Muscle layer of duodenum (tissue), 2 donors: ENCODE data around the gene TLX1.

Source experiments
- H3K27ac ChIP-seq: one replicate; pipeline ENCODE4 v1.7.0; 2013; ENCODE audit warnings: mild to moderate bottlenecking, low read length
- H3K27me3 ChIP-seq: one replicate; pipeline ENCODE4 v1.7.0; 2013; ENCODE audit warnings: low read depth, mild to moderate bottlenecking, control low read depth, low read length
- H3K36me3 ChIP-seq, 2 donors: one replicate each; pipeline ENCODE4 v1.7.0; 2013; ENCODE audit warnings: low read length in 2 of 2, control low read depth in 1 of 2, mild to moderate bottlenecking in 1 of 2; ENCODE audit not compliant: insufficient read depth in 2 of 2, control insufficient read depth in 1 of 2
- H3K4me1 ChIP-seq, 2 donors: one replicate each; pipeline ENCODE4 v1.7.0; 2013; ENCODE audit warnings: low read length in 2 of 2, mild to moderate bottlenecking in 2 of 2, control low read depth in 1 of 2, moderate library complexity in 1 of 2; ENCODE audit not compliant: insufficient read depth in 2 of 2, control insufficient read depth in 1 of 2
- H3K4me3 ChIP-seq, 2 donors: one replicate each; pipeline ENCODE4 v1.7.0; 2013; ENCODE audit warnings: low read length in 2 of 2, low read depth in 1 of 2, mild to moderate bottlenecking in 1 of 2
- H3K9me3 ChIP-seq, 2 donors: one replicate each; pipeline ENCODE4 v1.7.0; 2013; ENCODE audit warnings: low read length in 2 of 2, control low read depth in 1 of 2, mild to moderate bottlenecking in 1 of 2; ENCODE audit not compliant: control insufficient read depth in 1 of 2
- donor health status: healthy.

Gene TLX1

DNA sequence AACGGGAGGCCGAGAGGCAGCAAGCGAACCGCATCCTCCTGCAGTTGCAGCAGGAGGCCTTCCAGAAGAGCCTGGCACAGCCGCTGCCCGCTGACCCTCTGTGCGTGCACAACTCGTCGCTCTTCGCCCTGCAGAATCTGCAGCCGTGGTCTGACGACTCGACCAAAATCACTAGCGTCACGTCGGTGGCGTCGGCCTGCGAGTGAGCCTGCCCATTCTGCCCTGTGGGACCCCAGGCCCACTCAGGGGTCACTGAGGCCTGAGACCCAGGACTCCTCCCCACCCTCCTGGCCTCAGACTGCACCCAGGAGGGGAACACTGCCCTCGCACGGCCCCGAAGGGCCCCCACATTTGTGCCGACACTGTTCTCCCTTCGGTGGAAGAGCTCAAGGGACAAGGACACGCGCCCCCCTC is 5.6 kb downstream of the TLX1 start:
- no peaks in the 10 kb centered on the region for H3K36me3 ChIP-seq
- peaks cover 95% of the 10 kb centered on the region for H3K27me3 ChIP-seq
- no peaks in the 10 kb centered on the region for H3K9me3 ChIP-seq
- H3K27ac ChIP-seq, result no peak overlapping the region
- H3K4me1 ChIP-seq, result peaks cover 0 to 51% of the 10 kb centered on the region in 2 donors
- no peak overlapping the region for H3K4me3 ChIP-seq

- Histone ChIP-seq H3K4me1 (peaks cover 0 to 48% of the 10 kb centered on the region in 2 donors), H3K4me3 (no peak overlapping the region), H3K36me3 (no peaks in the 10 kb centered on the region), H3K9me3 (no peaks in the 10 kb centered on the region), H3K27ac (no peak overlapping the region), H3K27me3 (peaks cover 96% of the 10 kb centered on the region)
Measured at GRCh38 chr10:101137271-101137670, 6.2 kb downstream of the TLX1 start.

- Histone ChIP-seq H3K9me3 (no peaks in the 10 kb centered on the region), H3K4me3 (no peak overlapping the region), H3K27me3 (peaks cover 93% of the 10 kb centered on the region), H3K4me1 (peaks cover 0 to 42% of the 10 kb centered on the region in 2 donors), H3K27ac (no peak overlapping the region), H3K36me3 (no peaks in the 10 kb centered on the region)
Measured at GRCh38 chr10:101138788-101139420, 7.8 kb downstream of the TLX1 start.

- Histone ChIP-seq H3K36me3 (no peaks in the 10 kb centered on the region), H3K4me1 (peaks cover 0 to 36% of the 10 kb centered on the region in 2 donors), H3K27me3 (peaks cover 91% of the 10 kb centered on the region), H3K9me3 (no peaks in the 10 kb centered on the region), H3K4me3 (no peak overlapping the region), H3K27ac (no peak overlapping the region)
Measured at GRCh38 chr10:101139421-101139911, 8.4 kb downstream of the TLX1 start.

DNA sequence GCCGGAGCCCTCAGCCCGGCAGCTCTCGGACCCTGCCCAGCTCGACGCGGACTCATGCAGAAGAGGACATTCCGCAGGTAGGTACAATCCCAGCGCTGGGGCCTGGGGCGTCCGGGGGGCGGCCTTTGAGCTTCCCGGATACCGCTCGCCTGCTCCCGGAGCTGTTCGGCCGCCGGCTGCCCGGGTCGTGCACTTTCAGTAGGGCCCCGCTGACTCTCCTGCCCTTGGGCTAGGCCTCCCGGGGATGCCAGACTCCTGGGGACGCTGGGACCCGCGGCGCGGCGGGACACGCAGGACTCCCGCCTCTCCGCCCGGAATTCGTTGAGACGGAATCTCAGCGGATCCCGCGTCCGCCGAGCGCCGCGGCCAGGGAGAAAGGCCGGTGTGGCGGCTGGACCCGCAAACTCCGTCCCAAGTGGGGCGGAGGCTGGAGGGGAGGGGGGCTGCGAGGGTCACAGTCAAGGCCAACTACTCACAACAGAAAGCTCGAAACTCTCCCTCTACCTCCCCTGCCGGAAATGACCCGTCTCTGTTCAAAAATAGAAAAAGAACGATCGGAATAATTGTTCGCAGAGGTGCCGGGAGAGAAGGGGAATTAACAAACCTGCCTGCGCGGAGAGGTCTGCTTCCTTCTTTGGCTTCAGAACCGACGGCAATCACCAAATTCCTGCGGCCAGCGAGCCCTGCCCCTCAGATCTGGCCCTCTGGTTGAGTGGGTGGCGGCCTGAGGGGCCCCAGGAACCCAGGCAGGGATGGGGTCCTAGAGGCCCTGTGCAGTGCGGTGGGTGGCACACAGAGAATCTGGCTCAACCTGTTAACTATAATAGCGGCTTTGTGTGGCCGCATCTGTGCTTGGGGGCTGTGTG is 9.2 kb downstream of the TLX1 start:
- no peak overlapping the region for H3K27ac ChIP-seq
- no peak overlapping the region for H3K4me3 ChIP-seq
- peaks cover 0 to 28% of the 10 kb centered on the region in 2 donors for H3K4me1 ChIP-seq
- H3K27me3 ChIP-seq, result peaks cover 93% of the 10 kb centered on the region
- no peaks in the 10 kb centered on the region for H3K36me3 ChIP-seq
- no peaks in the 10 kb centered on the region for H3K9me3 ChIP-seq

DNA sequence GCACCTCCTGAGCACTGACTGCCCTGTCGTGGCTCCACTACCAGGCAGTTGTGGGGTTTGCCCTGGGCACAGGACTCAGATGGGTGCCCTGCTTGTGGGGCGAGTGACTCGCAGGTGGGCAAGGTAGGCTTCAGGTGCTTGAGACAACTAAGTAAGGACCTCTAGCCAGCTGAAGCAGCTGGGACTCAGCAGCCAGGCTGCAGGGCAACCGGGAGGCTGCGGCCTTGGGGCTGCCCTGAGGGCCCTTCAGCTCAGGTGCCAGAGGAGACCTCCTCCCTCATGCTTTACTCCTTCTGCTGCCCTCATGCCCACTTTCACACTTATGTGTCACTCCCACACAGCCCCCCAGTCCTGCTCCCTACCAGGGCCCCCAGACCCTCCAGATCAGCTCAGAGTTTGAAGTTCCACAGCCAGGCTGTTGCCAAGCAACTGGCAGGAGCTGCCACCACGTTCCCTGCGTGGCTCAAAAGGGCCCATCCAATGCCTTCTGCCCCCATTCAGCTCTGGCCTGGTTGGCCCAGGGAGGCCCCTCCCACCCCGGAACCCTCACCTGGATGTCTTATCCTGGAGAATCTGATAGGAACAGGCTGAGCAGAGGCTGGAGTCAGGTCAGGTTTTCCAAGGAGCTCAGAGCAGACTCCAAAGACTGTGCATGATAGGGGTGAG is 10.0 kb downstream of the TLX1 start:
- no peak overlapping the region for H3K27ac ChIP-seq
- peaks cover 93% of the 10 kb centered on the region for H3K27me3 ChIP-seq
- no peak overlapping the region for H3K4me3 ChIP-seq
- peaks cover 0 to 24% of the 10 kb centered on the region in 2 donors for H3K4me1 ChIP-seq
- no peaks in the 10 kb centered on the region for H3K36me3 ChIP-seq
- H3K9me3 ChIP-seq, result no peaks in the 10 kb centered on the region

- no peak overlapping the region for H3K4me3 ChIP-seq
- peaks cover 93% of the 10 kb centered on the region for H3K27me3 ChIP-seq
- peaks cover 0 to 32% of the 10 kb centered on the region in 2 donors for H3K4me1 ChIP-seq
- no peaks in the 10 kb centered on the region for H3K36me3 ChIP-seq
- no peak overlapping the region for H3K27ac ChIP-seq
- no peaks in the 10 kb centered on the region for H3K9me3 ChIP-seq
Measured at GRCh38 chr10:101141616-101142532, 10.8 kb downstream of the TLX1 start.

- no peak overlapping the region for H3K4me3 ChIP-seq
- peaks cover 93% of the 10 kb centered on the region for H3K27me3 ChIP-seq
- no peaks in the 10 kb centered on the region for H3K36me3 ChIP-seq
- H3K27ac ChIP-seq, result no peak overlapping the region
- no peaks in the 10 kb centered on the region for H3K9me3 ChIP-seq
- peaks cover 0 to 33% of the 10 kb centered on the region in 2 donors for H3K4me1 ChIP-seq
Measured at GRCh38 chr10:101142533-101143344, 11.6 kb downstream of the TLX1 start.

- H3K4me3 ChIP-seq, result no peak overlapping the region
- H3K27me3 ChIP-seq, result peaks cover 91% of the 10 kb centered on the region
- no peaks in the 10 kb centered on the region for H3K9me3 ChIP-seq
- peaks cover 0 to 33% of the 10 kb centered on the region in 2 donors for H3K4me1 ChIP-seq
- no peak overlapping the region for H3K27ac ChIP-seq
- H3K36me3 ChIP-seq, result no peaks in the 10 kb centered on the region
Measured at GRCh38 chr10:101143345-101143630, 12.2 kb downstream of the TLX1 start.

DNA sequence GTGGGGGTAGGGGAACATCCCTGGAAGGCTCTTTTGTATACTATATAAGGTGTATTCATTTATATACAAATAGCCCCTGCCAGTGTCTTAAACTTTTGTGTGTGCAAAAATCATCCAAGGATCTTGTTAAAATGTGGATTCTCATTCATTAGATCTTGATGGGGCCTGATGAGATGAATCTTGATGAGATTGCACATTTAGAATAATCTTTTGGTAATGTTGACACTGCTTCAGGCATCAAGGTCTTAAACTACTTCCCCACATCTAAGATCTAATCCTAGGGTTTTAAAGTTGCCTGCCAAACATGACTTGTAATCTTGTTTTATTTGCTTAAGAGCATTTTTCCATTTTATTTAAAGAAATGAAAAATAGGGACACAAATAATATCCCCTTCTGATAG is 13.0 kb downstream of the TLX1 start:
- Histone ChIP-seq H3K9me3 (no peaks in the 10 kb centered on the region), H3K36me3 (no peaks in the 10 kb centered on the region), H3K4me1 (peaks cover 0 to 31% of the 10 kb centered on the region in 2 donors), H3K27ac (no peak overlapping the region), H3K27me3 (peaks cover 89% of the 10 kb centered on the region), H3K4me3 (no peak overlapping the region)
